WI38 (cell line): ENCODE results near the gene COL4A2.

Experiments
- H3K4me3 ChIP-seq: 2 replicates; pipeline ENCODE4 v1.5.1; 2011; ENCODE audit warnings: low read depth, mild to moderate bottlenecking, control low read depth, low read length
- TF ChIP-seq, protein P1 (sequence below): IDR thresholded peaks from 2 replicates; pipeline ENCODE4 v1.5.1; 2012; ENCODE audit warnings: low read depth, mild to moderate bottlenecking, control low read depth, low read length

Gene COL4A2

DNA sequence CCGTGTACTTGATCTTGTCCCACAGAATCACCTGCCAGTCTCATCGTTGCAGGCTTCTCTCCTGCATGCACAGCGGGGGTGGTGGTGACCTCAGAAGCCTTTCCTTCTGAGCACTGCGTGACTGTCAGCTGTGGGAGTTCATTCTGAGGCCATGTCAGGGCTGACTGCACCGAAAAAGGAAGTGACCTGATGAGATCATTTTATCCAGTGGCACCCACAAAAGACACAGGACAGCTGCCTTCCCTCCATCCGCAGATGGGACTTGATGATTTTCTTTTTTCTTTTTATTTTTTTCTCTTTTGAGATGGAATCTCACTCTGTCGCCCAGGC is 164.7 kb downstream of the COL4A2 start:
- H3K4me3 ChIP-seq: no peak overlapping the region
- TF ChIP-seq, protein P1, sequence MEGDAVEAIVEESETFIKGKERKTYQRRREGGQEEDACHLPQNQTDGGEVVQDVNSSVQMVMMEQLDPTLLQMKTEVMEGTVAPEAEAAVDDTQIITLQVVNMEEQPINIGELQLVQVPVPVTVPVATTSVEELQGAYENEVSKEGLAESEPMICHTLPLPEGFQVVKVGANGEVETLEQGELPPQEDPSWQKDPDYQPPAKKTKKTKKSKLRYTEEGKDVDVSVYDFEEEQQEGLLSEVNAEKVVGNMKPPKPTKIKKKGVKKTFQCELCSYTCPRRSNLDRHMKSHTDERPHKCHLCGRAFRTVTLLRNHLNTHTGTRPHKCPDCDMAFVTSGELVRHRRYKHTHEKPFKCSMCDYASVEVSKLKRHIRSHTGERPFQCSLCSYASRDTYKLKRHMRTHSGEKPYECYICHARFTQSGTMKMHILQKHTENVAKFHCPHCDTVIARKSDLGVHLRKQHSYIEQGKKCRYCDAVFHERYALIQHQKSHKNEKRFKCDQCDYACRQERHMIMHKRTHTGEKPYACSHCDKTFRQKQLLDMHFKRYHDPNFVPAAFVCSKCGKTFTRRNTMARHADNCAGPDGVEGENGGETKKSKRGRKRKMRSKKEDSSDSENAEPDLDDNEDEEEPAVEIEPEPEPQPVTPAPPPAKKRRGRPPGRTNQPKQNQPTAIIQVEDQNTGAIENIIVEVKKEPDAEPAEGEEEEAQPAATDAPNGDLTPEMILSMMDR: no peak

DNA sequence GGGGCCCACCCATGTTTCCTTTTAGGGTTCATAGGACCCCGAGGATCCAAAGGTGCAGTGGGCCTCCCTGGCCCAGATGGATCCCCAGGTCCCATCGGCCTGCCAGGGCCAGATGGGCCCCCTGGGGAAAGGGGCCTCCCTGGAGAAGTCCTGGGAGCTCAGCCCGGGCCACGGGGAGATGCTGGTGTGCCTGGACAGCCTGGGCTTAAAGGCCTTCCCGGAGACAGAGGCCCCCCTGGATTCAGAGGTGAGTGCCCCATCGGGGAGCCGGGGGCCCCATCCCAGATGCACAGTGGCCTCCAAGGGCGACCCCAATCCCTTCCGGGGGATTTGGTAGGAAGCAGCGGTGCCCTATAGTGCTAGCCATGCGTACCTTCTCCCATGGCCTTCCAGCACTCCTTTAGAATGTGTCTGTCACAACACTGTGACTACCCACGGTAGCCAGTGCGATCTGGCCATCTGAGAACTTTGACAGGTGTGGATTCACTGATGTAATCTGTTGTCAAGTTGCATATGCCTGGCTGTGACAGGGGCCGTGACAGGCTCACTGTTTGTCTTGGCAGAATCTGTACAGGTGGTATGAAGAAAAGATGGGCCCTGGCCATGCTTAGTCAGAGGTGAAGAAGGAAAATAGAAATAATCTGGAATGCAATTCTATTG is 165.9 kb downstream of the COL4A2 start:
- H3K4me3 ChIP-seq: no peak overlapping the region

DNA sequence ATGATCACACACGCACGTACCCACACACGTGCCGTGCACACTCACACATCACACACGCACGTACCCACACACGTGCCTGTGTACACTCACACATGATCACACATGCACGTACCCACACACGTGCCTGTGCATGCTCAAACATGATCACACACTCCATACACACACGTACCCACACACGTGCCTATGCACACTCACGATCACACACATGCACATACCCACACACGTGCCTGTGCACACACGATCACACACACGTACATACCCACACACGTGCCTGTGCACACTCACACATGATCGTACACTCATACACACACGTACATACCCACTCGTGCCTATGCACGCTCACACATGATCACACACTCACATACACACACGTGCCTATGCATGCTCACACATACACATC is 167.6 kb downstream of the COL4A2 start:
- TF ChIP-seq, protein P1: no peak

More for the DNA sequence above, 165.9 kb downstream of the COL4A2 start:
- TF ChIP-seq, protein P1: no peak

DNA sequence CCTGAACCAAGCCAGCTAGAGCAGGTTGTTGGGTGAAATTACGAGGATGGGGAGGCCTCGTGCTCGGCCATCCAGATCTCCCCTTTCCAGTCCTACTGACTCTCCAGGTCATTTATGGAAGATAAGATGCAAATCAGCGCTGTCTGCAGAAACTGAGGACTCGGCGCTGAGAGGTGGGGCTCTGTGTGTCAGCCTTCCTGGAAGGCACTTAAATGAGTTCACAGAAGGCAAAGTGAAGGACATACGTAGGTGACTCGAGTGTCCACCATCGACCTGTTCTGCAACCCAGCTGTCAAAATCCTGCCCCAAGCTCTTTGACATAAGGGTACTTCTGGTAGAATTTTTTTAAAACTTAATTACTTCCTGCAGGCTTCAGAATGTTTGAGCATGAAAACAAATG is 168.0 kb downstream of the COL4A2 start:
- TF ChIP-seq, protein P1: no peak
- no peak overlapping the region for H3K4me3 ChIP-seq

More for the DNA sequence above, 167.6 kb downstream of the COL4A2 start:
- H3K4me3 ChIP-seq: no peak overlapping the region

DNA sequence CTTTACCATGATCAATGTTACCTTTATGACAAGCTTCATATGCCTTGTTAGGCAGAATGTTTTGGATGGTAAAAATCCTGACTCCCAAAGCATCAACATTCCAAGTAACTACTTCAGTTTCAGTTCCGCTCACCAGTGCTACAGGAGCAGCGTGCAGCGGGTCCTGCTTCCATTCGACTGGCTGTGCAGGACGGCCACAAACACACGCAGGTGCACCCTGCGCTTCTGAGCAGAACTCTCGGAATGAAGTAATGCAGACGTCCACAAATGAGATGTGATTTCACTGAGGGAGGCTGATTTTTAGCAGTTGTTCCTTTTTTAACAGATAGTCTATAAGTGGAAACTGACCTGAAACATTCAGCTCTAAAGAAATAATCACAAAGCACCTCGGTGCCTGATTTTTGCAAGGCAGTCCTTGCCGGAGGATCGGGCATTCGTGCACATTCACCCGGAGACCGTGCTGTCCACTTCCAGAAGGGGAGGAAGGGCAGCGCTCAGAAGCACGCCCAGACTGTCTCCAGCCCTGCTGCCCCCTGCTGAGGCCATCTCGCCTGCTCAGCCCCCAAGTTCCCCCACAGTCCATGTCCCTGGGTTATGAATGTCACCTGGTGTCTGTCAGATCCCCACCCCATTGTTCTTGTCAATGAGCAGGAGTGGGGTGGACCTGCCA is 168.6 kb downstream of the COL4A2 start:
- H3K4me3 ChIP-seq: no peak overlapping the region
- TF ChIP-seq, protein P1: no peak

DNA sequence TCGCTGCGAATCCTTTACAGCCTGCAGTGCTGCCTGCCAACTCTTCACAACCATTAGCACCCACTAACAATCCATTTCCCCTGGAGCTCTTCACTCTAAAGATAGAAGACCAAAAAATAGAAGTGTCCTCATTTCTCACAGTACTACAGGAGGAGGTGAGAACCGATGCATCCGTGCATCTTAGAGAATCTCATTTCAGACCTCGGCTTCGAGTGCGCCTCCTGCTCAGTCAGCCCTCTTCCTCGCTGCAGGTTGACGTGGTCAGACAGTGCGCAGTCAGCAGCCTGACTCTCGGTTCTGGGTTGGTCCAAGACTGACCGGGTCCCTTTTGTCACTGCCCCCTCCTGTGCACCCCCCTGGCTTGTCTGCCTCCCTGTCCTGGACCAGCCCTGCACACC is 169.1 kb downstream of the COL4A2 start:
- TF ChIP-seq, protein P1: no peak
- H3K4me3 ChIP-seq: no peak overlapping the region

DNA sequence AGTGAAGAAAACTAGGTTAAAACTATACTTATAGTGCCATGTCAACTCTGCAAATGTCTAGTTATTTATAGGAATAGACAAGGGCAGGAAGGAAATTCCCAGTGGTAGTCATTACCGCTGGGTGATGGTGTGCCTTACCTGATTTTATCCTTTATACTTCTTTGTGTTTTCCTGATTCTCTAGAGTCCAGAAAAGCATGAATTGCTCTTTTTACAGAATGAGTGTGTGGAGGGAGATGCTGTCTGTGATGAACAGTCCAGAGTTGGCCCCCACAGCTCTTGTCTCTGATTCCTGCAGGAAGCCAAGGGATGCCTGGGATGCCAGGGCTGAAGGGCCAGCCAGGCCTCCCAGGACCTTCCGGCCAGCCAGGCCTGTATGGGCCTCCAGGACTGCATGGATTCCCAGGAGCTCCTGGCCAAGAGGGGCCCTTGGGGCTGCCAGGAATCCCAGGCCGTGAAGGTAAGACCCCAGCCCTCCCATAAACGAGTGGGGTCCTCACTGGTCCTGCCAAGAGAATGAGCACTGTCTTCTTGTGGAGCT is 170.7 kb downstream of the COL4A2 start:
- TF ChIP-seq, protein P1: no peak
- no peak overlapping the region for H3K4me3 ChIP-seq
